ENCODE measurements around the gene MS4A1.

GRCh38 chr11:60492488-60493009, 36.9 kb downstream of the MS4A1 start, which contains the start of gene MS4A12:
- TF ChIP-seq CTCF (IDR thresholded peaks at IDR 0.05) (no peak), POLR2A (IDR thresholded peaks at IDR 0.05) (peak; percentile 62), EP300 (IDR thresholded peaks at IDR 0.05; ENCODE audit: low read depth) (no peak)
